WTC11 (cell line): ENCODE measurements around the gene MRPL52. TPM values are rescaled to one million over a fixed set of nuclear protein-coding genes. Genes with fewer than 3 reads are reported as not detected.
A peak's percentile ranks its signal among the peaks of the same experiment; 100 is the strongest.

Experiments
- ATAC-seq: fragments of 200-7000 bp; cut with Tn5 transposase; 2 replicates; pipeline ENCODE4 v1.10.0; 2021; ENCODE audit warnings: mild to moderate bottlenecking, moderate library complexity
- CTCF ChIA-PET: fragments of 300-600 bp; sonication (Branson Sonifier 250); formaldehyde crosslinking; loops from one replicate; lab custom pipeline; 2021; ENCODE audit warnings: antibody characterized with exemption; lab: Charles Lee
- POLR2A ChIA-PET: fragments of 350-600 bp; sonication (Branson Sonifier 250); formaldehyde crosslinking; loops from one replicate; lab custom pipeline; 2021; ENCODE audit warnings: antibody characterized with exemption; lab: Charles Lee
- DNase-seq: peaks from one replicate; pipeline ENCODE4 v3.0.0; 2021; ENCODE audit warnings: low spot score
- H3K27ac Mint-ChIP-seq: 2 replicates; pipeline ENCODE4 v1.8.0; 2021; ENCODE audit warnings: mixed read lengths
- H3K27me3 Mint-ChIP-seq: 2 replicates; pipeline ENCODE4 v1.8.0; 2021; ENCODE audit warnings: low read depth, mild to moderate bottlenecking, moderate library complexity, mixed read lengths
- H3K36me3 Mint-ChIP-seq: 2 replicates; pipeline ENCODE4 v1.8.0; 2021; ENCODE audit warnings: mixed read lengths
- H3K4me1 Mint-ChIP-seq: 2 replicates; pipeline ENCODE4 v1.8.0; 2022; ENCODE audit warnings: mixed read lengths
- H3K4me3 Mint-ChIP-seq: 2 replicates; pipeline ENCODE4 v1.8.0; 2021; ENCODE audit warnings: mild to moderate bottlenecking, moderate library complexity, mixed read lengths
- H3K9me3 Mint-ChIP-seq: 2 replicates; pipeline ENCODE4 v1.8.0; 2021; ENCODE audit warnings: mixed read lengths
- ATF1 ChIP-seq: sonication (generic); formaldehyde crosslinking; IDR thresholded peaks from 2 replicates; pipeline ENCODE4 v1.8.1; 2023; ENCODE audit warnings: mild to moderate bottlenecking, moderate library complexity, missing genetic modification reagents
- JAZF1 ChIP-seq: fragments of 250-450 bp; sonication (Bioruptor Pico); IDR thresholded peaks from 2 replicates; pipeline ENCODE4 v1.9.0; 2021; ENCODE audit warnings: moderate library complexity, mild to moderate bottlenecking, inconsistent platforms
- MYBL2 ChIP-seq: sonication (generic); formaldehyde crosslinking; IDR thresholded peaks from 2 replicates; pipeline ENCODE4 v1.8.1; 2023; ENCODE audit warnings: mild to moderate bottlenecking, moderate library complexity, missing genetic modification reagents
- NFATC4 ChIP-seq: fragments of 250-450 bp; sonication (Bioruptor Pico); IDR thresholded peaks from 2 replicates; pipeline ENCODE4 v1.9.0; 2021; ENCODE audit warnings: mild to moderate bottlenecking
- NFYB ChIP-seq: sonication (generic); formaldehyde crosslinking; conservative IDR thresholded peaks from 2 replicates; pipeline ENCODE4 v1.8.0; 2022; ENCODE audit warnings: low read depth, missing genetic modification reagents
- NR3C1 ChIP-seq: sonication (generic); formaldehyde crosslinking; conservative IDR thresholded peaks from 2 replicates; pipeline ENCODE4 v1.8.1; 2023; ENCODE audit warnings: low read depth, mild to moderate bottlenecking, missing genetic modification reagents
- OVOL2 ChIP-seq: fragments of 250-450 bp; sonication (Bioruptor Pico); IDR thresholded peaks from 2 replicates; pipeline ENCODE4 v1.9.0; 2021; ENCODE audit warnings: mild to moderate bottlenecking, borderline replicate concordance
- PRRX2 ChIP-seq: fragments of 250-450 bp; sonication (Bioruptor Pico); IDR thresholded peaks from 2 replicates; pipeline ENCODE4 v1.8.0; 2021; ENCODE audit warnings: mild to moderate bottlenecking
- SP1 ChIP-seq: sonication (generic); formaldehyde crosslinking; conservative IDR thresholded peaks from 2 replicates; pipeline ENCODE4 v1.8.1; 2022; ENCODE audit warnings: missing genetic modification reagents
- ZBTB21 ChIP-seq: sonication (generic); formaldehyde crosslinking; IDR thresholded peaks from 2 replicates; pipeline ENCODE4 v1.8.1; 2023; ENCODE audit warnings: mild to moderate bottlenecking, missing genetic modification reagents, borderline replicate concordance
- ZNF138 ChIP-seq: sonication (generic); formaldehyde crosslinking; conservative IDR thresholded peaks from 2 replicates; pipeline ENCODE4 v1.8.1; 2022; ENCODE audit warnings: mild to moderate bottlenecking, moderate library complexity, missing genetic modification reagents
- ZNF396 ChIP-seq: fragments of 250-450 bp; sonication (Bioruptor Pico); IDR thresholded peaks from 2 replicates; pipeline ENCODE4 v1.8.0; 2021; ENCODE audit warnings: mild to moderate bottlenecking, moderate library complexity, borderline replicate concordance
- total RNA-seq: library from RNA; stranded (reverse); gene quantifications from 3 replicates; pipeline ENCODE4 v1.2.3, GENCODE V29; 2021
- TF ChIP-seq, protein P1 (sequence below): sonication (generic); formaldehyde crosslinking; IDR thresholded peaks from 2 replicates; pipeline ENCODE4 v1.8.1; 2023; ENCODE audit warnings: mild to moderate bottlenecking, missing genetic modification reagents, borderline replicate concordance
- TF ChIP-seq, protein P2 (sequence below): sonication (generic); formaldehyde crosslinking; IDR thresholded peaks from 2 replicates; pipeline ENCODE4 v1.8.0; 2022; ENCODE audit warnings: mild to moderate bottlenecking, missing genetic modification reagents
- TF ChIP-seq, protein P3 (sequence below): fragments of 200-600 bp; IDR thresholded peaks from 2 replicates; pipeline ENCODE4 v1.8.0; 2022; ENCODE audit warnings: antibody characterized with exemption
- TF ChIP-seq, protein P4 (sequence below): fragments of 250-450 bp; sonication (Bioruptor Pico); IDR thresholded peaks from 2 replicates; pipeline ENCODE4 v2.1.2; 2022; ENCODE audit warnings: mild to moderate bottlenecking, moderate library complexity
- TF ChIP-seq, protein P5 (sequence below): fragments of 250-450 bp; sonication (Bioruptor Pico); IDR thresholded peaks from 2 replicates; pipeline ENCODE4 v1.9.0; 2021; ENCODE audit warnings: mild to moderate bottlenecking, borderline replicate concordance
- TF ChIP-seq, protein P6 (sequence below): sonication (generic); formaldehyde crosslinking; IDR thresholded peaks from 2 replicates; pipeline ENCODE4 v1.8.0; 2022; ENCODE audit warnings: mild to moderate bottlenecking, missing genetic modification reagents

The MRPL52 gene
- total RNA-seq, 1 experiment from 2014 or later, result 170 TPM

DNA sequence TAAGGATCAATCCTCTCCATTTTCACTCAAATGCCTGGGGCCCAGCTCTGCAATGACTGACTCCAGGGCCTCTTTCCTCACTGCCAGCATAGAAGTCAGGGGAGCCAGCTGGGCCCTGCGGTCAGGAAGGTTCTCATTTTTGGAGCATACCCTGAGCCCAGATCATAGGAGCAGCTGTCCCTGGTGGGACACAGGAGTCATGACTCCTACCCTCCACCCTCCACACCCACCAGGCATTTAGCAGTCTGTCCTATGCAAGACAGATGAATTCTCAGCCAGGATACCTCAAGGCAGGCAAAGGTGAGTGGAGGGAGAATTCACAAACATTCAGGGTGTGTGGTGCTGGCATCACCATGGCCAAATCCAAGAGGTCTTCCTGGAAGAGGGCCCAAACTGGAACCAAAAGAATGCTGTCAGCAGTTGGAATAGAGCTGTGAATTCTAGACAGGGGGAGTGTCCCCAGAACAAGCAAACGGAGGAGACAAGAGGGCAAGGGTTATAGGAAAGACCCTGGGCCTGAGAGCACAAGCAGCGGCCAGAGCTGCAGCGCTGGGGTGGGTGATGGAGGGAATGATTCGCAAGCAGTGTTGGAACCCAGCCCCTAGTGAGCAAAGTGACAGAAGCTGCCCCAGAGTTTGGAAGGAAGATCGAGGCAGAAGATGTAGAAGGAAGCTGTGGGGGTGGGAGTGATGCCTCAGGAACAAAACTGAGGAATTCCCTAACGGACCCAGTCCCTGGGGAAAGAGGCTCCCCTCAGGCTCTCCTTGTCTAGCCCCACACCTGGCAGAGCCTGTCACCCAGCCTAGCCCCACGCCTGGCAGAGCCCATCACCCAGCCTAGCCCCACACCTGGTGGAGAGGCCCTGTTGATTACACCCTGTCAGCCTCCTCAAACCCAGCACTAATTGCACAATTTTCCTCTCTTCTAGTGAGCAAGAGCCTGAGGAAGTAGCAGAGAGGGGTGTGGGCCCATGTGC is 48.9 kb downstream of the MRPL52 start (continued):
- TF ChIP-seq, protein P1, sequence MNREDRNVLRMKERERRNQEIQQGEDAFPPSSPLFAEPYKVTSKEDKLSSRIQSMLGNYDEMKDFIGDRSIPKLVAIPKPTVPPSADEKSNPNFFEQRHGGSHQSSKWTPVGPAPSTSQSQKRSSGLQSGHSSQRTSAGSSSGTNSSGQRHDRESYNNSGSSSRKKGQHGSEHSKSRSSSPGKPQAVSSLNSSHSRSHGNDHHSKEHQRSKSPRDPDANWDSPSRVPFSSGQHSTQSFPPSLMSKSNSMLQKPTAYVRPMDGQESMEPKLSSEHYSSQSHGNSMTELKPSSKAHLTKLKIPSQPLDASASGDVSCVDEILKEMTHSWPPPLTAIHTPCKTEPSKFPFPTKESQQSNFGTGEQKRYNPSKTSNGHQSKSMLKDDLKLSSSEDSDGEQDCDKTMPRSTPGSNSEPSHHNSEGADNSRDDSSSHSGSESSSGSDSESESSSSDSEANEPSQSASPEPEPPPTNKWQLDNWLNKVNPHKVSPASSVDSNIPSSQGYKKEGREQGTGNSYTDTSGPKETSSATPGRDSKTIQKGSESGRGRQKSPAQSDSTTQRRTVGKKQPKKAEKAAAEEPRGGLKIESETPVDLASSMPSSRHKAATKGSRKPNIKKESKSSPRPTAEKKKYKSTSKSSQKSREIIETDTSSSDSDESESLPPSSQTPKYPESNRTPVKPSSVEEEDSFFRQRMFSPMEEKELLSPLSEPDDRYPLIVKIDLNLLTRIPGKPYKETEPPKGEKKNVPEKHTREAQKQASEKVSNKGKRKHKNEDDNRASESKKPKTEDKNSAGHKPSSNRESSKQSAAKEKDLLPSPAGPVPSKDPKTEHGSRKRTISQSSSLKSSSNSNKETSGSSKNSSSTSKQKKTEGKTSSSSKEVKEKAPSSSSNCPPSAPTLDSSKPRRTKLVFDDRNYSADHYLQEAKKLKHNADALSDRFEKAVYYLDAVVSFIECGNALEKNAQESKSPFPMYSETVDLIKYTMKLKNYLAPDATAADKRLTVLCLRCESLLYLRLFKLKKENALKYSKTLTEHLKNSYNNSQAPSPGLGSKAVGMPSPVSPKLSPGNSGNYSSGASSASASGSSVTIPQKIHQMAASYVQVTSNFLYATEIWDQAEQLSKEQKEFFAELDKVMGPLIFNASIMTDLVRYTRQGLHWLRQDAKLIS (CRISPR knock-in tag), result no peak
- TF ChIP-seq, protein P2, sequence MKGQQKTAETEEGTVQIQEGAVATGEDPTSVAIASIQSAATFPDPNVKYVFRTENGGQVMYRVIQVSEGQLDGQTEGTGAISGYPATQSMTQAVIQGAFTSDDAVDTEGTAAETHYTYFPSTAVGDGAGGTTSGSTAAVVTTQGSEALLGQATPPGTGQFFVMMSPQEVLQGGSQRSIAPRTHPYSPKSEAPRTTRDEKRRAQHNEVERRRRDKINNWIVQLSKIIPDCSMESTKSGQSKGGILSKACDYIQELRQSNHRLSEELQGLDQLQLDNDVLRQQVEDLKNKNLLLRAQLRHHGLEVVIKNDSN (CRISPR knock-in tag), result no peak
- no peak for TF ChIP-seq ZBTB21

DNA sequence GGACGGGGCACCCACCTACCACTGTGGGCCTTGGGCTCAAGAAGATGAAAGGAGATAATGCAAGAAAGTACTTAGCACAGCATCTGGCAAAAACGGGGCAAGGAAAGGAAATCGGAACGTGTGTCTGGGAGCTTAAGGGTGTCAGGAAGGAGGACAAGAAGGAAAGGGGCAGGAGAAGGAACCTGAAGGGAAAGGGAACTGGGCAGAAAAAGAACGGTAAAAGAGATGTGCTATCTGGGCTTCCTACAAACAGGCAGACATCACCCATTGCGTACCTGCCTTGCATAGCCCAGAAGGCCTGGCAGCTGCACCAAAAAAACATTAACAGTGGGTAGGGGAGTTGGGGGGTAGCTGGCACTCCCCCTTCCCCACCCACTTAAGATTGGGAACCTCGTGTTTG is 52.4 kb downstream of the MRPL52 start:
- ATAC-seq (no peak), DNase-seq (no peak)
- Mint-ChIP-seq H3K4me1 (peaks cover 35% of the 10 kb centered on the region), H3K4me3 (0 out of 2 replicates have a peak overlapping the region, but pooled peaks have one; percentile 0), H3K9me3 (no peaks in the 10 kb centered on the region), H3K27ac (no peak overlapping the region), H3K36me3 (no peaks in the 10 kb centered on the region), H3K27me3 (peaks cover 23% of the 10 kb centered on the region)
- ChIA-PET POLR2A (interaction anchor here (1.1 to 3.0 kb wide), 6 partner anchors 10 to 75 kb away, joined by 3 to 32 read pairs (median 6); partner anchors contain the start of genes HAUS4, LRP10, PRMT5 and RBM23), CTCF (interaction anchor here (0.5 to 5.1 kb wide), 14 partner anchors 10 to 312 kb away, joined by 3 to 57 read pairs (median 5); partner anchors contain the start of genes AJUBA and LRP10)
- TF ChIP-seq ZBTB21 (no peak), NR3C1 (CRISPR knock-in tag) (no peak), ZNF138 (CRISPR knock-in tag) (no peak), SP1 (CRISPR knock-in tag) (no peak), NFYB (CRISPR knock-in tag) (no peak), ATF1 (CRISPR knock-in tag) (no peak)
- TF ChIP-seq, protein P3, sequence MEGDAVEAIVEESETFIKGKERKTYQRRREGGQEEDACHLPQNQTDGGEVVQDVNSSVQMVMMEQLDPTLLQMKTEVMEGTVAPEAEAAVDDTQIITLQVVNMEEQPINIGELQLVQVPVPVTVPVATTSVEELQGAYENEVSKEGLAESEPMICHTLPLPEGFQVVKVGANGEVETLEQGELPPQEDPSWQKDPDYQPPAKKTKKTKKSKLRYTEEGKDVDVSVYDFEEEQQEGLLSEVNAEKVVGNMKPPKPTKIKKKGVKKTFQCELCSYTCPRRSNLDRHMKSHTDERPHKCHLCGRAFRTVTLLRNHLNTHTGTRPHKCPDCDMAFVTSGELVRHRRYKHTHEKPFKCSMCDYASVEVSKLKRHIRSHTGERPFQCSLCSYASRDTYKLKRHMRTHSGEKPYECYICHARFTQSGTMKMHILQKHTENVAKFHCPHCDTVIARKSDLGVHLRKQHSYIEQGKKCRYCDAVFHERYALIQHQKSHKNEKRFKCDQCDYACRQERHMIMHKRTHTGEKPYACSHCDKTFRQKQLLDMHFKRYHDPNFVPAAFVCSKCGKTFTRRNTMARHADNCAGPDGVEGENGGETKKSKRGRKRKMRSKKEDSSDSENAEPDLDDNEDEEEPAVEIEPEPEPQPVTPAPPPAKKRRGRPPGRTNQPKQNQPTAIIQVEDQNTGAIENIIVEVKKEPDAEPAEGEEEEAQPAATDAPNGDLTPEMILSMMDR, result no peak
- TF ChIP-seq, protein P4, sequence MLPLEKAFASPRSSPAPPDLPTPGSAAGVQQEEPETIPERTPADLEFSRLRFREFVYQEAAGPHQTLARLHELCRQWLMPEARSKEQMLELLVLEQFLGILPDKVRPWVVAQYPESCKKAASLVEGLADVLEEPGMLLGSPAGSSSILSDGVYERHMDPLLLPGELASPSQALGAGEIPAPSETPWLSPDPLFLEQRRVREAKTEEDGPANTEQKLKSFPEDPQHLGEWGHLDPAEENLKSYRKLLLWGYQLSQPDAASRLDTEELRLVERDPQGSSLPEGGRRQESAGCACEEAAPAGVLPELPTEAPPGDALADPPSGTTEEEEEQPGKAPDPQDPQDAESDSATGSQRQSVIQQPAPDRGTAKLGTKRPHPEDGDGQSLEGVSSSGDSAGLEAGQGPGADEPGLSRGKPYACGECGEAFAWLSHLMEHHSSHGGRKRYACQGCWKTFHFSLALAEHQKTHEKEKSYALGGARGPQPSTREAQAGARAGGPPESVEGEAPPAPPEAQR (CRISPR knock-in tag), result no peak

DNA sequence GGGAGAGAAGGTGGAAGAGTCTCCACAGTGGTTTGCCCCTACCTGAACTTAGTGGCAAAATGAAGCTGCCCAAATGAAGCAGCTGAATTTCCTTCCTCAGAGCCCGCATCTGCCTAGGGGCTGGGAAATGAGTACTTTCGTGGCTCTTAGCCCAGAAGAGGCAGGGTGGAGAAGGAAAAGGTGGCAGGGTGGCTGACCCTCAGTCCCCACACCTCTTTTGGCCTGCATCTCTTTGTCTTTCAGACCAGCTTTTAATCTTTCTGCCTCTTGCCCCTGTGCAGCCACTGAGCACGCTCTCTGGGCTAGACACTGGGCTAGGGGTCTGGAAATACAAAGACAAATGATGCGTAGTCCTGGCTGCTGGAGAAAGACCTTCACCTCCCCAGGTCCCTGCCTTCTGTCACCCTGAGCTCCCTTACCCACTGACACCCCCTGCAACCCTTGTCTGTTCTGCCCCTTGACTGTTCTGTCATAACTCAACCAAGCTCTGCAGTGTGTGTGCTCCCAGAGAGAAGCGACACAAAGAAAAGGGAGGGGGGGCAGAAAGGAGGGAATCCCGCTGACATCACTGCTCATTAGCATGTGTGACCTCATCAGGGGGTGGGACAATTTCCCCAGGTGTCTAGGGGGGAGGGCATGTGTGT is 53.0 kb downstream of the MRPL52 start:
- H3K4me1 Mint-ChIP-seq, result peaks cover 41% of the 10 kb centered on the region
- peak overlapping the region; percentile 75 for H3K4me3 Mint-ChIP-seq
- H3K9me3 Mint-ChIP-seq, result no peaks in the 10 kb centered on the region
- peaks cover 23% of the 10 kb centered on the region for H3K27me3 Mint-ChIP-seq
- no peak overlapping the region for H3K27ac Mint-ChIP-seq
- ATAC-seq (peak; percentile 13), DNase-seq (peak; percentile 72)
- H3K36me3 Mint-ChIP-seq, result no peaks in the 10 kb centered on the region
- ChIA-PET CTCF (interaction anchor here (0.5 to 5.1 kb wide), 19 partner anchors 10 to 323 kb away, joined by 3 to 57 read pairs (median 4); partner anchors contain the start of genes AJUBA, DAD1, LRP10 and RBM23), POLR2A (interaction anchor here (1.0 to 3.0 kb wide), 8 partner anchors 10 to 74 kb away, joined by 3 to 32 read pairs (median 6); partner anchors contain the start of genes HAUS4, LRP10, PRMT5 and RBM23)
- no peak for TF ChIP-seq MYBL2 (CRISPR knock-in tag)
- TF ChIP-seq NFATC4 (CRISPR knock-in tag), result no peak
- TF ChIP-seq ZNF396 (CRISPR knock-in tag), result no peak
- TF ChIP-seq OVOL2 (CRISPR knock-in tag), result no peak
- TF ChIP-seq, protein P5, sequence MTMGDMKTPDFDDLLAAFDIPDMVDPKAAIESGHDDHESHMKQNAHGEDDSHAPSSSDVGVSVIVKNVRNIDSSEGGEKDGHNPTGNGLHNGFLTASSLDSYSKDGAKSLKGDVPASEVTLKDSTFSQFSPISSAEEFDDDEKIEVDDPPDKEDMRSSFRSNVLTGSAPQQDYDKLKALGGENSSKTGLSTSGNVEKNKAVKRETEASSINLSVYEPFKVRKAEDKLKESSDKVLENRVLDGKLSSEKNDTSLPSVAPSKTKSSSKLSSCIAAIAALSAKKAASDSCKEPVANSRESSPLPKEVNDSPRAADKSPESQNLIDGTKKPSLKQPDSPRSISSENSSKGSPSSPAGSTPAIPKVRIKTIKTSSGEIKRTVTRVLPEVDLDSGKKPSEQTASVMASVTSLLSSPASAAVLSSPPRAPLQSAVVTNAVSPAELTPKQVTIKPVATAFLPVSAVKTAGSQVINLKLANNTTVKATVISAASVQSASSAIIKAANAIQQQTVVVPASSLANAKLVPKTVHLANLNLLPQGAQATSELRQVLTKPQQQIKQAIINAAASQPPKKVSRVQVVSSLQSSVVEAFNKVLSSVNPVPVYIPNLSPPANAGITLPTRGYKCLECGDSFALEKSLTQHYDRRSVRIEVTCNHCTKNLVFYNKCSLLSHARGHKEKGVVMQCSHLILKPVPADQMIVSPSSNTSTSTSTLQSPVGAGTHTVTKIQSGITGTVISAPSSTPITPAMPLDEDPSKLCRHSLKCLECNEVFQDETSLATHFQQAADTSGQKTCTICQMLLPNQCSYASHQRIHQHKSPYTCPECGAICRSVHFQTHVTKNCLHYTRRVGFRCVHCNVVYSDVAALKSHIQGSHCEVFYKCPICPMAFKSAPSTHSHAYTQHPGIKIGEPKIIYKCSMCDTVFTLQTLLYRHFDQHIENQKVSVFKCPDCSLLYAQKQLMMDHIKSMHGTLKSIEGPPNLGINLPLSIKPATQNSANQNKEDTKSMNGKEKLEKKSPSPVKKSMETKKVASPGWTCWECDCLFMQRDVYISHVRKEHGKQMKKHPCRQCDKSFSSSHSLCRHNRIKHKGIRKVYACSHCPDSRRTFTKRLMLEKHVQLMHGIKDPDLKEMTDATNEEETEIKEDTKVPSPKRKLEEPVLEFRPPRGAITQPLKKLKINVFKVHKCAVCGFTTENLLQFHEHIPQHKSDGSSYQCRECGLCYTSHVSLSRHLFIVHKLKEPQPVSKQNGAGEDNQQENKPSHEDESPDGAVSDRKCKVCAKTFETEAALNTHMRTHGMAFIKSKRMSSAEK (CRISPR knock-in tag), result no peak
- no peak for TF ChIP-seq JAZF1 (CRISPR knock-in tag)
- TF ChIP-seq, protein P6, sequence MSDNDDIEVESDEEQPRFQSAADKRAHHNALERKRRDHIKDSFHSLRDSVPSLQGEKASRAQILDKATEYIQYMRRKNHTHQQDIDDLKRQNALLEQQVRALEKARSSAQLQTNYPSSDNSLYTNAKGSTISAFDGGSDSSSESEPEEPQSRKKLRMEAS (CRISPR knock-in tag), result no peak
- no peak for TF ChIP-seq PRRX2 (CRISPR knock-in tag)
